Raji (cell line): Measurements from ENCODE around the gene AANAT.

Experiments
- POLR2A ChIP-seq: IDR thresholded peaks from 2 replicates; pipeline ENCODE4 v1.6.1; 2011; ENCODE audit warnings: low read depth, low read length, control low read depth; ENCODE audit not compliant: insufficient read depth

AANAT gene

GRCh38 chr17:76471498-76472257, 4.3 kb downstream of the AANAT start:
- TF ChIP-seq POLR2A: no peak

GRCh38 chr17:76472258-76472645, 4.8 kb downstream of the AANAT start:
- no peak for TF ChIP-seq POLR2A

- no peak for TF ChIP-seq POLR2A
Measured at GRCh38 chr17:76472726-76473125, 5.3 kb downstream of the AANAT start.

GRCh38 chr17:76473541-76473985, 6.2 kb downstream of the AANAT start:
- TF ChIP-seq POLR2A: no peak

GRCh38 chr17:76474238-76474637, 6.8 kb downstream of the AANAT start:
- TF ChIP-seq POLR2A: no peak

GRCh38 chr17:76474894-76475293, 7.5 kb downstream of the AANAT start:
- no peak for TF ChIP-seq POLR2A

GRCh38 chr17:76475302-76475701, 7.9 kb downstream of the AANAT start:
- TF ChIP-seq POLR2A: no peak

- no peak for TF ChIP-seq POLR2A
Measured at GRCh38 chr17:76476736-76477135, 9.3 kb downstream of the AANAT start.

- TF ChIP-seq POLR2A: no peak
Measured at GRCh38 chr17:76477576-76477975, 10.2 kb downstream of the AANAT start.

GRCh38 chr17:76478097-76478496, 10.7 kb downstream of the AANAT start:
- TF ChIP-seq POLR2A: no peak

GRCh38 chr17:76478730-76479514, 11.5 kb downstream of the AANAT start:
- TF ChIP-seq POLR2A: no peak

- TF ChIP-seq POLR2A: no peak
Measured at GRCh38 chr17:76479515-76480060, 12.2 kb downstream of the AANAT start.

- no peak for TF ChIP-seq POLR2A
Measured at GRCh38 chr17:76480632-76481031, 13.2 kb downstream of the AANAT start.

GRCh38 chr17:76481071-76481655, 13.8 kb downstream of the AANAT start:
- TF ChIP-seq POLR2A: peak; percentile 60

- no peak for TF ChIP-seq POLR2A
Measured at GRCh38 chr17:76484228-76484725, 16.9 kb downstream of the AANAT start.
